Retina (tissue), 1 donor: ENCODE measurements around the gene NDUFS3.
"Not testable (repeated sequence)": the region's sequence is repeated elsewhere in the genome, so short reads cannot be mapped to it uniquely, and the experiment has no call there.

Source experiments
- DNase-seq: peaks from one replicate; pipeline ENCODE4 v3.0.0-alpha.2; 2016

The NDUFS3 gene

GRCh38 chr11:47562393-47562792 is 16.5 kb upstream of the NDUFS3 start:
- DNase-seq: not testable (repeated sequence)

- not testable (repeated sequence) for DNase-seq
Measured at GRCh38 chr11:47564366-47564765, 14.5 kb upstream of the NDUFS3 start.

- DNase-seq: no peak
Measured at GRCh38 chr11:47564933-47565339, 13.9 kb upstream of the NDUFS3 start.

DNA sequence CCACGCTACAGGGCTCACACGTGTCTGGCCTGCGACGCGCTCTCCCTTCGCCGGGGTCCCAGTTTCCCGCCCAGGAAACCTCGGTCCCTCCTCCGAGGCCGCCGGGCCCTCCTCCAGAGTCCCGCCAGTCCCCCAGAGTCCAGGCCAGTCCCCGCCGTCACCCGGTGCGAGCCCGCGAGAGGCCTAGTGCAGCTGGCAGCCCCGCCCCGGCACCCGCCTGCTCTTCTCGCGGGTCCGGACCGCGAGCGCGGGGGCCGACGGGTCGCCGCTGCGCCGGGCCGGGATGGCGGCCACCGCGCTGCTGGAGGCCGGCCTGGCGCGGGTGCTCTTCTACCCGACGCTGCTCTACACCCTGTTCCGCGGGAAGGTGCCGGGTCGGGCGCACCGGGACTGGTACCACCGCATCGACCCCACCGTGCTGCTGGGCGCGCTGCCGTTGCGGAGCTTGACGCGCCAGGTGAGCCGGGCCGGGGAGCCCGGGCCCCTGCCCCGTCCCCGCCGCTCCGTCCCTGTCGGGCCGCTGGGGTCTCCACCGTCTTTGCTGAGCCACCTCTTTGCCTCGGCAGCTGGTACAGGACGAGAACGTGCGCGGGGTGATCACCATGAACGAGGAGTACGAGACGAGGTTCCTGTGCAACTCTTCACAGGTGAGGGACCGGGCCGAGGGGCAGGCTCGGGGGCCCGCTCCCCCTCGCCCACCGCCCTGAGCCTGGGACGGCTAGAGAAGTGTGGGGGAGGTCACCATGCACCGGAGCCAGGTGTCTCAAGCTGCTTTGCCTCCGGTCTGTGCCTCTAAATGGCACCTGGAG is 13.3 kb upstream of the NDUFS3 start, which contains the start of gene PTPMT1:
PTPMT1 (plus strand) TSS at position 260 of the 809 bp plus-strand sequence; CDS start at position 284, 24 bp downstream.
- DNase-seq: peak; percentile 77

DNA sequence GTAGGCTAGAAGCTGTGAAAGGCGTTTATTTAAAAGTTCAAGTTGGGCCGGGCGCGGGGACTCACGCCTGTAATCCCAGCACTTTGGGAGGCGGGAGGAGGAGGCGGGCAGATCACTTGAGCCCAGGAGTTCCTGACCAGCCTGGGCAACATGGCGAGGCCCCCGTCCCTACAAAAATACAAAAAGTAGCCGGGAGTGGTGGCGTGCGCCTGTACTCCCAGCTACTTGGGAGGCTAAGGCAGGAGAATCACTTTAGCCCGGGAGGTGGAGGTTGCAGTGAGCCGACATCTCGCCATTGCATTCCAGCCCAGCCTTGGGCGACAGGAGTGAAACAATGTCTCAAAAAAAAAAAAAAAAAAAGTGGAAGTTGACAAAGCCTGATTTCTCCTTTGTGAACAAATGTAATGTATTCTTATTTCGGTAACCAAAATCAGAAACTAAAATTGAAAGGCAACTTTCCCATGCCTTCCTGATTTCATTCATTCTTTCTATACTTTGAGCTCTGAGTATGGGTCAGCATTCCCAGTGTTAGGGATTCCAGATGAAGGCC is 12.7 kb upstream of the NDUFS3 start:
- DNase-seq: no peak

- DNase-seq: no peak
Measured at GRCh38 chr11:47569646-47570045, 9.2 kb upstream of the NDUFS3 start.

DNA sequence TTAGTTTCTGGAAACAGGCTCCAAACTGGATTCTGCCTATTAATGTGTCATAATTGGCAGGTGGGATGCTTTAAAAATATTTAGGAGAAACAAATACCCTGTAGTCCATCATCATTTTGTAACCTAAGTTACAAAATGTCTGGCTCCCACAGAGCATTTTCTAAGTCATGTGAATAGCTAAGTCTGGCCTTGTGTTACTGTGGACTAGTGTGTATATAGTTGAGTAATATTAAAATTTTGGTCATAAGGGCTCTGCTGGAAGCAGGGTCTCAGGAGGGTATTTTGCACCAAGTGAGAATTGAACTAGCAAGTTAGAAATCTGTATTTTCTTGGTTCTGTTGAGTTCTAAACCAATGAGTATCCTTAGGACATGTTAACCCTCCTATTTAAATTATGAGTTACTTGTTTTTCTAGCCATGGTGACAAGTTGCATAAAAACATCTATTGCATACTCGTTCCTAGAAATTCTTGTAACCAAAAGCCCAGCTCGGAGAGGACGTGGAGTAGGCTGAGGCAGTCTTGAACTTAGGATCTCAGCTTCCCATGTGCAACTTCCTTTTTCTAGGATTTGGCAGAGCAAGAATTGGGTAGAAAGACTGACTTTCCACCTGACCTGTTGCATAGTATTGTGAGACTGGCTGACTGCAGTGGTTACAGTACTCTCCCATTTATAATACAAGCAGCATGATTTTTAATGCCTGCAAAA is 8.1 kb upstream of the NDUFS3 start:
- DNase-seq: no peak

- DNase-seq: no peak
Measured at GRCh38 chr11:47571357-47571729, 7.5 kb upstream of the NDUFS3 start.

GRCh38 chr11:47571895-47572294 is 7.0 kb upstream of the NDUFS3 start:
- no peak for DNase-seq

DNA sequence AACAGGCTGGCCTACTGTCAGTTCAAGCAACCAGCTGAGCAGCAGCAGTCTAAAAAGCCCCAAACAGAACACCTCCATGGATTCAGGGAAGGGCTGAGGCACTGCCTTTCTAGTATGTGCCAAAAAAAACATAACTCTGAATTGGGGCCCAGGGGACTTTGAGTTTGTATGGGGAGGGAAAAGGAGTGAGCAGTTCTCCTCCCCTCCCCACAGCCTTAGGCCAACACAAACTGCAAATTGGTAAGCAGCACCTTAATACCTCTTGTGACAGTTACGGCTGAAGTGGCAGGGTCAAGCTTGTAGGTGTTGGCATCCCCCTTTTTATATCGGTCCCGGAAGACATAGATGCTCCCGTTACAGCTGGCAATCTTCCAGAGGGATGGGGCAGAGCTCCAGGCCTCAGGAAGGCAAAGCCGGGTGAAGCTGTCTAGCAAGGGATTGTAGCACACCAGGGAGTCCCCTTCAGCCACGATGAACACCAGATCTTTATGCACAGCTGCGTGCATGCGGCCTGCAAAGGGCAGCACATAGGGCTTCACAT is 6.1 kb upstream of the NDUFS3 start:
- DNase-seq: no peak

- no peak for DNase-seq
Measured at GRCh38 chr11:47573321-47573720, 5.6 kb upstream of the NDUFS3 start.

DNA sequence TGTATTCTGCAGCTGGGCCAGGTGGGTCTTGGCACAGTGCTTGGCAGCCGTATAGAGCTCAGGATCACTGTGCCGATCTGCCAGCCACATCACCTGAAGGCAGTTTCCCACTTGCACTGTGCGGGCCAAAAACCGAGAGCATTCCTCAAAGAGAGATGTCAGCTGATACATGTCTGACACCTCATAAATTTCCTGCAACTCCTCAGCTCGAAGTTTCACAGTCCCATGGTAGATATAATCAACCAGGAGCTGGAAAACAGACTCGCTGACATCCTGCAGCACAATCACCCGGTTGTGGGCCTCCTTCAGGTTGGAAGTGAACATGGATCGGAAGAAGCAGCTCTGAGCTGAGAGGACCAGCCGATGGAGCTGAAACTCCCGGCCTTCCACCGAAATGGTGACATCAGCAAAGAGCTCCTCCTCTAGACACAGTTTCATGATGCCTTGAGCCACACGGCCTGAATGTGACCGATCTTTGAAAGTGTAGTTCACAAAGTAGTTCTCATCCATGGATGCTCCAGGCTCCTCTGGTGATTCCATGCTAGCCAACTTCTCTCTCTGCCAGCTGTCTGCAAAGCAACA is 1.3 kb upstream of the NDUFS3 start:
- DNase-seq: no peak

GRCh38 chr11:47583844-47584243 is 5.0 kb downstream of the NDUFS3 start:
- DNase-seq: no peak

DNA sequence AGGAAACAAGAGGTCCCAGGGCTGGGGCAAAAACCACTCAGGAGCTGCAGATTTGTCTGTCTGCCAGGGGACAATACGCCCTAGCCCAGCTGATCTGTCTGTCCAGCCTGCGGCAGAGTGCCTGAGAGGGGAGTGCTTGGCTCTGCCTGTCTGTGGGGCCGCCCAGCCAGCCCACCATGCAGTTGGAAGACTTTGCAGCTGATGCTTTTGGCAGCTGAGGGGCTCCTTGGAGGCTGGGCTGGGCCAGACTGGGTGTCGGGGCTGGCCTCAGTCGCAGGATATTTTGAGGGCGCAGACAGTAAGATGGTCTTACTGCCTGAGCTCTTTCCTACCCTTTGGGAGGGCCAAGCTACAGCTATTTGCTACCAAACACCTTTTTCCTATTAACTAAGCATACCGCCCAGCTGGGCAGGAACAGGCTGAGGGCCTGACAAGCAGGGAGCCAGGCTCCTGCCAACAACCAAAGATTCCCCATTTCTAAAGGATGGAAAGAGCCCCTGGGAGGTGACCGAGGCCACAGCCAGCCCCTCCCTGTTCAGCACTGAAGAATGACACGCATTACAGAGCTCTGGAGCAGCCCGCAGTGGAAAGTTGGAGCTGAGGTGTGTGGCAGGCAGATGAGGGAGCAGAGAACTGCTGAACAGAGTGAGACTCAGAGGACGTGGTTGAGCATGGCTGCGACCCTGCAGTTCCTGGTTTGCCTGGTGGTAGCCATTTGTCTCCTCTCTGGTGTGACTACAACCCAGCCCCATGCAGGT is 7.4 kb downstream of the NDUFS3 start, which contains the start of gene FAM180B:
FAM180B (plus strand) TSS at position 581 of the 758 bp plus-strand sequence; CDS start at position 672, 91 bp downstream.
- no peak for DNase-seq

DNA sequence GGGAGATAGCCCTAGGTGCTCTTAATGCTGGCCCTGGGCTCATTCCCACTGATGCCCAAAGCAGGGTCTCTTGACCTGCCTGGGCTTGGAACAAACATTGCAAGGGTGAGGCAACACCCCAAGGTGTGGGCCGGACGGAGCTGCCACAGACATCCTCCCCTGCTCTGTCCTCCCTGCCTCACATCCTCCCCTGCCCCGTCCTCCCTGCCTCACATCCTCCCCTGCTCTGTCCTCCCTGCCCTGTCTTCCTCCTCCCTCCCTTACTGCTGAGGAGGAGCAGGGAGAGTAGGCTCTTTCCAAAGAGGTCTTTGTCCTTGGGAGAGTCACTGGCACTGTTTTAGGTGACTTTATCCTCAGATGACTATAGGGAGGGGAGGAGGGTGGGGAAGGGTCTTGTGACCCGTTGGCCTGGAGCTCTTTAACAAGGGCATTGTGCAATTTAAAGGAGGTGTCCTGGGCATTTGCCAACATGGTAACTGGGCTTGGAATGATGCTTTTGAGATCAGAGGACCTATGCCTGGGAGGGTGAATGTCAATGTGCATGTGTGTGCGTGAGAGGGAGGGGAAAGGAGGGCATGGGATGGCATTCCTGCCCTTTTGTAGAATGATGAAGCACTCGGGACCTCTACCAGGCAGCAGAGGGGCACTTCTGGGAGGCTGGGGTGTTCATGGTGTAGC is 8.3 kb downstream of the NDUFS3 start:
- no peak for DNase-seq

GRCh38 chr11:47587723-47588326 is 9.0 kb downstream of the NDUFS3 start:
- DNase-seq: no peak

DNA sequence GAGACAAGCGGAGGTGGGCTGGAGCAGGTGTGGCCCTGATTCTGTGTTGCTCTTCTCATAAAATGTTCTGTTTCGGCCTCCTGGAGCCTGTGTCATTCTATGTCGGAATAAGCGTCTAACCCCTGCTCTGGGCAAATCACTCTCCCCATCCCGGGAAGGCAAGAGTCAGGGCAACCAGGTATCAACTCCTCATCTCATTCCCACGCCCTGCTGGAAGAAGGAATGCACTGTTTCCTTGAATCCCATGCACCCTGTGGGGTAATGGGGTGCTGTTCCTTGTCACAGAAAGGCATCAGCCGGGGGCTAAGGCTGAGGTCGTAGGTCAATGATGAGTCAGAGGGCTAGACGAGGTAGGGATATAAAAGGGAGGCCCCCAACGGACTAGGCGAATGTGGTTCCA is 10.2 kb downstream of the NDUFS3 start:
- no peak for DNase-seq

GRCh38 chr11:47589584-47589976 is 10.7 kb downstream of the NDUFS3 start:
- DNase-seq: no peak

GRCh38 chr11:47589977-47590861 is 11.3 kb downstream of the NDUFS3 start:
- DNase-seq: peak; percentile 88

DNA sequence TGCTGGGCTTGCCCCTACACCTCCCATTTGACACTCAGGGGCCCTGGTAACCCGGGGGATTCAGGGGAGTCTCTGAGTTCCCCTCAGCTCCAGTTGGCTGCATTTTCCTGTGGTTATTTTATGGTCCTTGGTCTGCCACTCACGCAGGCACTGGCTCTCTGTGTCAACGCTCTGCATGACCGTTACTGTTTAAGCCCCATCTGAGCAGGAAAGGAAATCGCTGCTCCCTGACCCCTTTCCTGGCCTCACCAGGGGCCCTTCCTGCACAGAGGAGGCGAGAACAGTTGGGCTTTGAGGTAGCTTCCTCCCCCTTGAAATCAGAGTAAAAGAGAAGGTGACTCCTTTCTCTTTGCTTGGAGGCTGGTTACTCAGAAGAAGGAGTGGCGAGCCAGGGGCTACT is 12.9 kb downstream of the NDUFS3 start:
- DNase-seq: peak; percentile 13
